HepG2 (cell line): ENCODE results near the gene DSTYK. TPM values are rescaled to one million over a fixed set of nuclear protein-coding genes. Genes with fewer than 3 reads are reported as not detected.

Source experiments
- ATAC-seq: fragments of 200-7000 bp; cut with Tn5 transposase; 3 replicates; pipeline ENCODE4 v1.9.1; 2020; ENCODE audit warnings: mild to moderate bottlenecking, moderate library complexity
- BruUV-seq: library from RNA; stranded (reverse); fragments of 400-500 nt; replicated peaks from 2 replicates; lab custom pipeline; 2021; lab: Mats Ljungman, UMichigan
- CTCF ChIA-PET: fragments of 300-600 bp; formaldehyde crosslinking; extraction: SDS; loops from one replicate; lab custom pipeline; 2021; ENCODE audit warnings: low total read pairs, inconsistent platforms, low intra/inter-chr PET ratio; lab: Yijun Ruan, JAX
- POLR2A ChIA-PET: fragments of 350-600 bp; sonication (Branson Sonifier 250); formaldehyde crosslinking; loops from one replicate; lab custom pipeline; 2020; ENCODE audit warnings: antibody characterized with exemption, inconsistent platforms; lab: Yijun Ruan, JAX
- DNase-seq: peaks from one replicate; pipeline ENCODE4 v3.0.0-alpha.2; 2015; ENCODE audit warnings: low spot score
- FAIRE-seq: peaks from 3 replicates; lab custom pipeline; 2011; peaks lifted over from hg19 to GRCh38; lab: Jason Lieb, UNC
- H2AFZ ChIP-seq: one replicate; pipeline ENCODE4 v1.6.1; 2011; ENCODE audit warnings: low read length, inconsistent platforms
- H3K27ac ChIP-seq: fragments of 300-600 bp; 3 replicates; pipeline ENCODE4 v1.8.0; 2011; ENCODE audit warnings: mixed run types, mild to moderate bottlenecking, mixed read lengths, low read length, inconsistent platforms; ENCODE audit not compliant: insufficient read depth; ENCODE audit errors: extremely low read length
- H3K27me3 ChIP-seq, 2 experiments: fragments of 200-600 bp in 1 of 2; 2 replicates in 1 of 2; 3 replicates in 1 of 2; pipeline versions ENCODE4 v1.6.0 to v1.8.0; 2011; ENCODE audit warnings: low read length in 2 of 2, mild to moderate bottlenecking in 2 of 2, moderate library complexity in 2 of 2, inconsistent platforms in 1 of 2; ENCODE audit not compliant: insufficient read depth in 2 of 2, control insufficient read depth in 1 of 2
- H3K36me3 ChIP-seq, 2 experiments: fragments of 200-600 bp in 1 of 2; replicated peaks in 1 of 2; 2 replicates in 1 of 2; 3 replicates in 1 of 2; pipeline versions ENCODE4 v1.5.1 to v1.8.0; 2011; ENCODE audit warnings: low read length in 2 of 2, inconsistent platforms in 1 of 2; ENCODE audit not compliant: insufficient read depth in 2 of 2, control insufficient read depth in 1 of 2
- H3K4me1 ChIP-seq: 2 replicates; pipeline ENCODE4 v1.5.1; 2012; ENCODE audit warnings: low read length, inconsistent platforms; ENCODE audit not compliant: insufficient read depth
- H3K4me2 ChIP-seq: 2 replicates; pipeline ENCODE4 v1.6.0; 2011; ENCODE audit warnings: low read depth, low read length, inconsistent platforms
- H3K4me3 ChIP-seq, 3 experiments: fragments of 200-600 bp in 1 of 3; sonication (generic), shearing (Covaris generic) in 1 of 3; replicated peaks in 1 of 3; 2 replicates each; pipeline ENCODE4 v1.5.1; 2011 to 2016; ENCODE audit warnings: low read length in 3 of 3, inconsistent platforms in 2 of 3, low read depth in 2 of 3, mild to moderate bottlenecking in 2 of 3, control low read depth in 1 of 3, mixed read lengths in 1 of 3; ENCODE audit not compliant: insufficient read depth in 1 of 3
- H3K79me2 ChIP-seq: one replicate; pipeline ENCODE4 v1.6.1; 2011; ENCODE audit warnings: low read length, inconsistent platforms; ENCODE audit not compliant: insufficient read depth
- H3K9ac ChIP-seq: 2 replicates; pipeline ENCODE4 v1.6.0; 2011; ENCODE audit warnings: mild to moderate bottlenecking, low read depth, low read length, inconsistent platforms; ENCODE audit not compliant: insufficient read depth
- H3K9me3 ChIP-seq: 2 replicates; pipeline ENCODE4 v1.5.1; 2012; ENCODE audit warnings: mild to moderate bottlenecking, low read length
- H4K20me1 ChIP-seq: 2 replicates; pipeline ENCODE4 v1.6.0; 2011; ENCODE audit warnings: inconsistent platforms, mild to moderate bottlenecking, low read length, moderate library complexity; ENCODE audit not compliant: insufficient read depth
- DR1 ChIP-seq: sonication (generic); formaldehyde crosslinking; IDR thresholded peaks from 2 replicates; pipeline ENCODE4 v1.8.0; 2021; ENCODE audit warnings: mild to moderate bottlenecking, missing genetic modification reagents, inconsistent platforms
- JDP2 ChIP-seq: sonication (generic); formaldehyde crosslinking; IDR thresholded peaks from 2 replicates; pipeline ENCODE4 v1.8.1; 2022; ENCODE audit warnings: missing genetic modification reagents, borderline replicate concordance
- ZBED4 ChIP-seq: sonication (generic); formaldehyde crosslinking; IDR thresholded peaks from 2 replicates; pipeline ENCODE4 v1.4.0; 2020; ENCODE audit warnings: missing genetic modification reagents, borderline replicate concordance
- ZBTB20 ChIP-seq: sonication (generic); formaldehyde crosslinking; IDR thresholded peaks from 2 replicates; pipeline ENCODE4 v1.8.1; 2023; ENCODE audit warnings: missing genetic modification reagents, low read depth, mild to moderate bottlenecking, borderline replicate concordance
- ZNF318 ChIP-seq: sonication (generic); formaldehyde crosslinking; IDR thresholded peaks from 2 replicates; pipeline ENCODE4 v1.4.0; 2020; ENCODE audit warnings: mild to moderate bottlenecking, missing genetic modification reagents
- ZNF660 ChIP-seq: sonication (generic); formaldehyde crosslinking; IDR thresholded peaks from 2 replicates; pipeline ENCODE4 v1.5.1; 2020; ENCODE audit warnings: mild to moderate bottlenecking, low read depth, missing genetic modification reagents, borderline replicate concordance
- ZNF761 ChIP-seq: sonication (generic); formaldehyde crosslinking; conservative IDR thresholded peaks from 2 replicates; pipeline ENCODE4 v1.4.0; 2020; ENCODE audit warnings: mild to moderate bottlenecking, missing genetic modification reagents
- ZNF772 ChIP-seq: sonication (generic); formaldehyde crosslinking; IDR thresholded peaks from 2 replicates; pipeline ENCODE4 v1.5.0; 2020; ENCODE audit warnings: mild to moderate bottlenecking, missing genetic modification reagents
- ZSCAN29 ChIP-seq: sonication (generic); formaldehyde crosslinking; conservative IDR thresholded peaks from 2 replicates; pipeline ENCODE4 v1.4.0; 2020; ENCODE audit warnings: mild to moderate bottlenecking, missing genetic modification reagents
- WGBS: methylation state at CpG from one replicate; pipeline ENCODE4 v1.1.6; 2017; ENCODE audit warnings: low lambda C conversion rate; 5-methylcytosine and 5-hydroxymethylcytosine counted together
- in situ Hi-C: cut with HindIII; loops from 2 replicates; pipeline ENCODE4 v1.10.0; 2017; ENCODE audit warnings: low pct_unique_long_range_greater_than_20kb; ENCODE audit not compliant: extremely low pct_ligation_motif_present
- intact Hi-C: fragments of 100-400 bp; cut with micrococcal nuclease; formaldehyde crosslinking; loops from one replicate; pipeline ENCODE4 v1.10.0; 2022; ENCODE audit not compliant: unreplicated experiment
- polyA plus RNA-seq, 8 experiments: library from polyadenylated mRNA; depleted of rRNA in 3 of 8; stranded (reverse) in 7 of 8; unstranded in 1 of 8; fragments of >200 nt; fragmentation: Illumina TruSeq in 4 of 8; extraction: Trizol in 4 of 8; gene quantifications; 2 replicates each; pipeline versions ENCODE4 v1.2.1 to v1.2.3, GENCODE V29; 2011 to 2016; ENCODE audit warnings: low read depth in 4 of 8, missing spikeins in 1 of 8, mixed read lengths in 1 of 8; ENCODE audit not compliant: insufficient read depth in 1 of 8
- total RNA-seq, 5 experiments: library from RNA; depleted of rRNA; stranded (reverse); fragments of >200 nt; fragmentation: Illumina TruSeq; extraction: Trizol; gene quantifications; 2 replicates each; pipeline ENCODE4 v1.2.3, GENCODE V29; 2016; ENCODE audit warnings: low read depth in 1 of 5

DSTYK gene
- total and polyA plus RNA-seq, 2 of the 13 experiments (the other 11 are each of a cell fraction or from before 2014, with no cell fraction given) = 2.6 to 4.8 TPM

- Histone ChIP-seq H3K4me2 (no peak overlapping the region), H3K4me3 (no peak overlapping the region), H3K9me3 (no peaks in the 10 kb centered on the region), H3K27me3 (no peaks in the 10 kb centered on the region), H3K36me3 (peaks cover 0 to 3% of the 10 kb centered on the region in 2 experiments; a peak in 1 of 5 replicates), H3K4me1 (peaks cover 38% of the 10 kb centered on the region), H4K20me1 (no peaks in the 10 kb centered on the region), H3K9ac (no peak overlapping the region), H3K27ac (no peak overlapping the region), H2AFZ (no peak overlapping the region), H3K79me2 (peaks cover 9% of the 10 kb centered on the region)
- FAIRE-seq (no peak), DNase-seq (no peak), ATAC-seq (no peak)
- intact Hi-C loops = no loop called here
- ChIA-PET CTCF (no interaction called here), POLR2A (no interaction called here)
- 97% methylated on average over 2 of the region's 2 CpGs for WGBS
- in situ Hi-C loops = no loop called here
- no TSS peak for BruUV-seq
- TF ChIP-seq ZBTB20 (CRISPR knock-in tag) = no peak
- no peak for TF ChIP-seq ZNF772
- no peak for TF ChIP-seq ZNF318 (CRISPR knock-in tag)
- no peak for TF ChIP-seq ZSCAN29 (CRISPR knock-in tag)
- TF ChIP-seq JDP2 (CRISPR knock-in tag) = no peak
- no peak for TF ChIP-seq ZNF761 (CRISPR knock-in tag)
- no peak for TF ChIP-seq DR1 (CRISPR knock-in tag)
- TF ChIP-seq ZNF660 (CRISPR knock-in tag) = no peak
- no peak for TF ChIP-seq ZBED4
Measured at GRCh38 chr1:205188596-205188995, 22.9 kb downstream of the DSTYK start.
